GM18519 (cell line): Measurements from ENCODE around the gene MFF.

ENCODE experiments used
- ATAC-seq: cut with Tn5 transposase; IDR thresholded peaks from one replicate; pipeline ENCODE4 v1.9.1; 2021; ENCODE audit warnings: mild to moderate bottlenecking, moderate library complexity; ENCODE audit not compliant: unreplicated experiment, low FRiP score

Gene MFF

GRCh38 chr2:227404585-227405271, 79.7 kb downstream of the MFF start:
- no peak for ATAC-seq

GRCh38 chr2:227406177-227407031, 81.4 kb downstream of the MFF start:
- peak; percentile 37 for ATAC-seq
